Osteoblast (primary cell): ENCODE measurements around the gene PHF19. TPM values are rescaled to one million over a fixed set of nuclear protein-coding genes. Genes with fewer than 3 reads are reported as not detected.
A peak's percentile ranks its signal among the peaks of the same experiment; 100 is the strongest.

Experiments used
- DNase-seq: peaks from one replicate; pipeline ENCODE4 v3.0.0; 2011; ENCODE audit warnings: low spot score, mixed read lengths; ENCODE audit not compliant: insufficient read length; ENCODE audit errors: missing footprints
- H2AFZ ChIP-seq: 2 replicates; pipeline ENCODE4 v1.6.0; 2011; ENCODE audit warnings: mild to moderate bottlenecking, low read length
- H3K27ac ChIP-seq: 2 replicates; pipeline ENCODE4 v1.5.1; 2011; ENCODE audit warnings: mild to moderate bottlenecking, low read depth, low read length, moderate library complexity
- H3K27me3 ChIP-seq: 2 replicates; pipeline ENCODE4 v1.6.0; 2012; ENCODE audit warnings: mild to moderate bottlenecking, control low read depth, inconsistent platforms, low read length, moderate library complexity; ENCODE audit not compliant: insufficient read depth
- H3K36me3 ChIP-seq: 2 replicates; pipeline ENCODE4 v1.5.1; 2011; ENCODE audit warnings: mild to moderate bottlenecking, low read length, control low read depth, moderate library complexity; ENCODE audit not compliant: insufficient read depth
- H3K4me1 ChIP-seq: 2 replicates; pipeline ENCODE4 v1.5.1; 2011; ENCODE audit warnings: mild to moderate bottlenecking, low read length, control low read depth, moderate library complexity; ENCODE audit not compliant: insufficient read depth
- H3K4me2 ChIP-seq: 2 replicates; pipeline ENCODE4 v1.6.0; 2011; ENCODE audit warnings: mild to moderate bottlenecking, low read length; ENCODE audit not compliant: insufficient read depth
- H3K4me3 ChIP-seq: fragments of 200-600 bp; sonication (generic); 3 replicates; pipeline ENCODE4 v1.5.1; 2012; ENCODE audit warnings: mild to moderate bottlenecking, low read length, inconsistent platforms; ENCODE audit not compliant: insufficient read depth
- H3K79me2 ChIP-seq: 2 replicates; pipeline ENCODE4 v1.6.0; 2012; ENCODE audit warnings: mild to moderate bottlenecking, low read length, control low read depth, inconsistent platforms; ENCODE audit not compliant: insufficient read depth
- H3K9me3 ChIP-seq: 2 replicates; pipeline ENCODE4 v1.5.1; 2011; ENCODE audit warnings: low read depth, low read length, control low read depth
- H4K20me1 ChIP-seq: 2 replicates; pipeline ENCODE4 v1.6.0; 2012; ENCODE audit warnings: mild to moderate bottlenecking, low read length, control low read depth; ENCODE audit not compliant: insufficient read depth
- total RNA-seq: library from RNA; depleted of rRNA; stranded (reverse); fragments of >200 nt; gene quantifications from 2 replicates; pipeline ENCODE4 v1.2.3, GENCODE V29; 2012
- TF ChIP-seq, protein P1 (sequence below): IDR thresholded peaks from 2 replicates; pipeline ENCODE4 v1.5.1; 2011; ENCODE audit warnings: mild to moderate bottlenecking, low read depth, low read length, moderate library complexity; ENCODE audit errors: extremely low read depth

Gene PHF19
- total RNA-seq, 1 donor: 16.6 TPM

DNA sequence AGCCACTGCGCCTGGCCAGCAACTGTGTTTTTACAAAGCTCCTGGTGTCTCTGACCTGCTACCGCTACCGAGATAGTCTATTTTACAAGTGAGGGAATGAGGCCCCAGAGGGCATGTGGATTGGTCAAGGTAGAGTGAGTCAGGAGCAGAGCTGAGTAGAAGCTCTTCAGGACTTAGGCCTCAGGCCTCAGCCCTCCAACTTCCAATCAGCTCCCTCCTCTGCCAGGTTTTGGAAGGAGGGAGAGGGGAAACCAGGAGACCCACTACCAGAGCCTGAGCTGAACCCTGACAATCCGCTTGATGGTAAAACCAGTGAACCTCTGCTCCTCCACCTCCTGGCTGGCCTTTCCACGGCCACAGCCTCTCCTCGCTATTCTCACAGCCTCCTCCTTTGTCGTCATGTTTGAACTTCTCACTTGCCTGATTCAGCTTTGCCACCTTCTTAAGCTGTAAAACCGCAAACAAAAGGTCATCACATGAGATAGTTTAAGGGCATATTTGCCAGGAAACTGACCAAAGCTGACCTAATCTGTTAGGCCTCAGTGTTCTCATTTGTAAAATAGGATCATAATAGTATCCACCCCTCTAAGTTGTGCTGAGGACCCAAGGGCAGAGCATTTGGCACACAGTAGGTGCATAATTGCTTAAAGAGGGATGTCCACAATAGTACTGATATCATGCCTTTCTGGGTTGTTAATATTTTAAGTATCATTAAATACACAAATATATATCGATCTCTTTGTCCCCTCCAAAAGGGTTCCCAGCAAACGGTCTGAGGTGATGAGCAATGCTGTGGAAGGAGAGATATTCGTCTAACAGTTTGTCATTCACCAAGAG lies 47.9 kb upstream of the PHF19 start:
- no peak overlapping the region for H3K4me2 ChIP-seq
- no peaks in the 10 kb centered on the region for H3K9me3 ChIP-seq
- H3K4me3 ChIP-seq: no peak overlapping the region
- TF ChIP-seq, protein P1, sequence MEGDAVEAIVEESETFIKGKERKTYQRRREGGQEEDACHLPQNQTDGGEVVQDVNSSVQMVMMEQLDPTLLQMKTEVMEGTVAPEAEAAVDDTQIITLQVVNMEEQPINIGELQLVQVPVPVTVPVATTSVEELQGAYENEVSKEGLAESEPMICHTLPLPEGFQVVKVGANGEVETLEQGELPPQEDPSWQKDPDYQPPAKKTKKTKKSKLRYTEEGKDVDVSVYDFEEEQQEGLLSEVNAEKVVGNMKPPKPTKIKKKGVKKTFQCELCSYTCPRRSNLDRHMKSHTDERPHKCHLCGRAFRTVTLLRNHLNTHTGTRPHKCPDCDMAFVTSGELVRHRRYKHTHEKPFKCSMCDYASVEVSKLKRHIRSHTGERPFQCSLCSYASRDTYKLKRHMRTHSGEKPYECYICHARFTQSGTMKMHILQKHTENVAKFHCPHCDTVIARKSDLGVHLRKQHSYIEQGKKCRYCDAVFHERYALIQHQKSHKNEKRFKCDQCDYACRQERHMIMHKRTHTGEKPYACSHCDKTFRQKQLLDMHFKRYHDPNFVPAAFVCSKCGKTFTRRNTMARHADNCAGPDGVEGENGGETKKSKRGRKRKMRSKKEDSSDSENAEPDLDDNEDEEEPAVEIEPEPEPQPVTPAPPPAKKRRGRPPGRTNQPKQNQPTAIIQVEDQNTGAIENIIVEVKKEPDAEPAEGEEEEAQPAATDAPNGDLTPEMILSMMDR: no peak
- H3K27me3 ChIP-seq: no peaks in the 10 kb centered on the region
- no peak for DNase-seq
- H3K79me2 ChIP-seq: no peaks in the 10 kb centered on the region
- peaks cover 23% of the 10 kb centered on the region for H3K4me1 ChIP-seq
- H3K36me3 ChIP-seq: no peaks in the 10 kb centered on the region
- no peaks in the 10 kb centered on the region for H4K20me1 ChIP-seq
- no peak overlapping the region for H2AFZ ChIP-seq
- peak overlapping the region; percentile 74 for H3K27ac ChIP-seq

- TF ChIP-seq, protein P1: no peak
- H3K4me1 ChIP-seq: peaks cover 29% of the 10 kb centered on the region
- no peak overlapping the region for H3K4me2 ChIP-seq
Measured at GRCh38 chr9:120923620-120924328, 46.8 kb upstream of the PHF19 start.

GRCh38 chr9:120922404-120923195 lies 45.6 kb upstream of the PHF19 start:
- no peak for DNase-seq
- Histone ChIP-seq H4K20me1 (no peaks in the 10 kb centered on the region), H3K9me3 (no peaks in the 10 kb centered on the region), H3K4me1 (peaks cover 29% of the 10 kb centered on the region), H2AFZ (no peak overlapping the region), H3K27me3 (no peaks in the 10 kb centered on the region), H3K36me3 (no peaks in the 10 kb centered on the region), H3K4me3 (no peak overlapping the region), H3K4me2 (no peak overlapping the region), H3K27ac (no peak overlapping the region), H3K79me2 (no peaks in the 10 kb centered on the region)
- TF ChIP-seq, protein P1: no peak

More at GRCh38 chr9:120923620-120924328, 46.8 kb upstream of the PHF19 start:
- Histone ChIP-seq H3K79me2 (no peaks in the 10 kb centered on the region), H3K4me3 (no peak overlapping the region), H3K27me3 (no peaks in the 10 kb centered on the region), H3K36me3 (no peaks in the 10 kb centered on the region), H2AFZ (no peak overlapping the region), H3K9me3 (no peaks in the 10 kb centered on the region), H4K20me1 (no peaks in the 10 kb centered on the region), H3K27ac (no peak overlapping the region)
- no peak for DNase-seq
